HG02943 (cell line): ENCODE measurements around the gene PAQR6.

Experiments used
- ATAC-seq: cut with Tn5 transposase; IDR thresholded peaks from one replicate; pipeline ENCODE4 v1.9.1; 2021; ENCODE audit warnings: mild to moderate bottlenecking, low read depth, moderate library complexity; ENCODE audit not compliant: unreplicated experiment

Gene PAQR6

GRCh38 chr1:156266051-156266450, 18.2 kb upstream of the PAQR6 start:
- ATAC-seq, result no peak

GRCh38 chr1:156263288-156263655, 15.4 kb upstream of the PAQR6 start:
- no peak for ATAC-seq

- no peak for ATAC-seq
Observed at GRCh38 chr1:156262461-156263287, 14.8 kb upstream of the PAQR6 start.

- no peak for ATAC-seq
Observed at GRCh38 chr1:156260896-156261295, 13.0 kb upstream of the PAQR6 start.

GRCh38 chr1:156259805-156260204, 11.9 kb upstream of the PAQR6 start:
- ATAC-seq, result no peak

GRCh38 chr1:156258859-156259258, 11.0 kb upstream of the PAQR6 start:
- no peak for ATAC-seq

GRCh38 chr1:156257711-156258110, 9.9 kb upstream of the PAQR6 start:
- no peak for ATAC-seq

GRCh38 chr1:156253634-156254033, 5.8 kb upstream of the PAQR6 start:
- no peak for ATAC-seq

GRCh38 chr1:156251527-156251926, 3.7 kb upstream of the PAQR6 start:
- ATAC-seq, result no peak

GRCh38 chr1:156249593-156249992, 1.7 kb upstream of the PAQR6 start:
- ATAC-seq, result no peak

GRCh38 chr1:156248323-156248683, 447 bp upstream of the PAQR6 start:
- ATAC-seq, result no peak

GRCh38 chr1:156246781-156247459, 936 bp downstream of the PAQR6 start:
- no peak for ATAC-seq

GRCh38 chr1:156246241-156246780, 1.5 kb downstream of the PAQR6 start:
- ATAC-seq, result no peak

- ATAC-seq, result no peak
Observed at GRCh38 chr1:156245451-156246232, 2.2 kb downstream of the PAQR6 start.

GRCh38 chr1:156244712-156245111, 3.1 kb downstream of the PAQR6 start:
- ATAC-seq, result no peak

GRCh38 chr1:156244126-156244525, 3.7 kb downstream of the PAQR6 start:
- ATAC-seq, result no peak

- no peak for ATAC-seq
Observed at GRCh38 chr1:156242738-156243137, 5.1 kb downstream of the PAQR6 start.

GRCh38 chr1:156241926-156242325, 5.9 kb downstream of the PAQR6 start, which contains the start of gene BGLAP:
BGLAP (plus strand) TSS chr1:156242184; CDS start chr1:156242232, 48 bp downstream.
- no peak for ATAC-seq

- no peak for ATAC-seq
Observed at GRCh38 chr1:156241311-156241811, 6.5 kb downstream of the PAQR6 start.

- no peak for ATAC-seq
Observed at GRCh38 chr1:156238248-156238647, 9.6 kb downstream of the PAQR6 start.

- ATAC-seq, result no peak
Observed at GRCh38 chr1:156236164-156236563, 11.7 kb downstream of the PAQR6 start.
